ENCODE measurements around the gene CYP4F2. TPM values are rescaled to one million over a fixed set of nuclear protein-coding genes. Genes with fewer than 3 reads are reported as not detected.

Gene CYP4F2
- total RNA-seq = not detected in 2 replicates

GRCh38 chr19:15897738-15898276 is at the start of gene CYP4F2:
Gene CYP4F2 (minus strand): TSS chr19:15898074. CDS start chr19:15897611, 463 bp downstream.

GRCh38 chr19:15934332-15935078 is 36.6 kb upstream of the CYP4F2 start, which contains the start of gene CYP4F11:
Gene CYP4F11 (minus strand): TSS chr19:15934529. CDS start chr19:15934408, 121 bp downstream.

Other genes with a start within 250 kb of the CYP4F2 start
- gene CYP4F12, start 225.0 kb downstream of the CYP4F2 start, total RNA-seq = not detected in 2 replicates
- gene OR10H2, start 170.1 kb downstream of the CYP4F2 start, total RNA-seq = not detected in 2 replicates
- not detected in 2 replicates for gene OR10H3, start 160.1 kb downstream of the CYP4F2 start, total RNA-seq
- not detected in 2 replicates for gene OR10H5, start 110.4 kb downstream of the CYP4F2 start, total RNA-seq
- gene OR10H1, start 82.4 kb downstream of the CYP4F2 start, total RNA-seq = under 0.01 TPM in 1 of 2 replicates, not detected in the other
- gene CYP4F11, start 36.5 kb upstream of the CYP4F2 start, total RNA-seq = not detected in 2 replicates
- gene OR10H4, start 50.9 kb upstream of the CYP4F2 start, total RNA-seq = not detected in 2 replicates
- 1,096 and 1,158 TPM in 2 replicates for gene TPM4, start 178.4 kb upstream of the CYP4F2 start, total RNA-seq
- 65.5 and 71.9 TPM in 2 replicates for gene RAB8A, start 213.8 kb upstream of the CYP4F2 start, total RNA-seq
- gene HSH2D, start 245.6 kb upstream of the CYP4F2 start, total RNA-seq = not detected in 2 replicates